NB4 (cell line): Measurements from ENCODE around the gene ACP7.
"Not testable (repeated sequence)": the region's sequence is repeated elsewhere in the genome, so short reads cannot be mapped to it uniquely, and the experiment has no call there.

Experiments used
- CTCF ChIP-seq: IDR thresholded peaks from one replicate; pipeline ENCODE4 v1.5.1; 2012; ENCODE audit warnings: low read depth, low read length
- POLR2A ChIP-seq: IDR thresholded peaks from 2 replicates; pipeline ENCODE4 v1.6.1; 2011; ENCODE audit warnings: mild to moderate bottlenecking; ENCODE audit not compliant: insufficient read length; ENCODE audit errors: extremely low read depth

- TF ChIP-seq POLR2A, CTCF: not testable (repeated sequence)
These were observed 59.7 kb downstream of the ACP7 start for GRCh38 chr19:39143757-39144289.
